GM10266 (cell line): ENCODE results near the gene KIF24.
"Not testable (repeated sequence)": the region's sequence is repeated elsewhere in the genome, so short reads cannot be mapped to it uniquely, and the experiment has no call there.

Experiments
- DNase-seq: peaks from one replicate; pipeline ENCODE4 v3.0.0; 2012; ENCODE audit errors: extremely low spot score
- TF ChIP-seq, protein P1 (sequence below): IDR thresholded peaks from 2 replicates; pipeline ENCODE4 v1.5.1; 2012; ENCODE audit warnings: mild to moderate bottlenecking, low read depth; ENCODE audit not compliant: control insufficient read depth, insufficient read depth; ENCODE audit errors: missing control alignments

The KIF24 gene

DNA sequence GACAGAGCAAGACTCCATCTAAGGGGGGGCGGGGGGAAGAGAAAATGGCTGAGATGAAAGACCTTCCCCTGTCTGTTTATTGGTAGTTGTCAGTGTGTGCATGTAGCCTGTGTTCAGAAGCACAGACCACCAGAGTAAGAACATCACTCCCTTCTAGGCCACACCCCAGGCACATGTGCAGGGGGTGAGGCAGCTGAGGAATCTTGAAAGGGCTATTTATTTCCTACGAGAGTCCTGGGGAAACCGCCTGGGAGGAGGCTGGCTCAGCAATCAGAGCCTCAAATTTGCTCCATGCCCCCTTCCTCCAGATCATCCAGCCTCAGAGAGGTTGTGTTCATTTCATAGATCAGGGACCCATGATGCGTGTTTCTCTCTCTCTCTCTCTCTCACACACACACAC, 40.6 kb upstream of the KIF24 start:
- TF ChIP-seq, protein P1, sequence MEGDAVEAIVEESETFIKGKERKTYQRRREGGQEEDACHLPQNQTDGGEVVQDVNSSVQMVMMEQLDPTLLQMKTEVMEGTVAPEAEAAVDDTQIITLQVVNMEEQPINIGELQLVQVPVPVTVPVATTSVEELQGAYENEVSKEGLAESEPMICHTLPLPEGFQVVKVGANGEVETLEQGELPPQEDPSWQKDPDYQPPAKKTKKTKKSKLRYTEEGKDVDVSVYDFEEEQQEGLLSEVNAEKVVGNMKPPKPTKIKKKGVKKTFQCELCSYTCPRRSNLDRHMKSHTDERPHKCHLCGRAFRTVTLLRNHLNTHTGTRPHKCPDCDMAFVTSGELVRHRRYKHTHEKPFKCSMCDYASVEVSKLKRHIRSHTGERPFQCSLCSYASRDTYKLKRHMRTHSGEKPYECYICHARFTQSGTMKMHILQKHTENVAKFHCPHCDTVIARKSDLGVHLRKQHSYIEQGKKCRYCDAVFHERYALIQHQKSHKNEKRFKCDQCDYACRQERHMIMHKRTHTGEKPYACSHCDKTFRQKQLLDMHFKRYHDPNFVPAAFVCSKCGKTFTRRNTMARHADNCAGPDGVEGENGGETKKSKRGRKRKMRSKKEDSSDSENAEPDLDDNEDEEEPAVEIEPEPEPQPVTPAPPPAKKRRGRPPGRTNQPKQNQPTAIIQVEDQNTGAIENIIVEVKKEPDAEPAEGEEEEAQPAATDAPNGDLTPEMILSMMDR, result no peak
- DNase-seq, result no peak

DNA sequence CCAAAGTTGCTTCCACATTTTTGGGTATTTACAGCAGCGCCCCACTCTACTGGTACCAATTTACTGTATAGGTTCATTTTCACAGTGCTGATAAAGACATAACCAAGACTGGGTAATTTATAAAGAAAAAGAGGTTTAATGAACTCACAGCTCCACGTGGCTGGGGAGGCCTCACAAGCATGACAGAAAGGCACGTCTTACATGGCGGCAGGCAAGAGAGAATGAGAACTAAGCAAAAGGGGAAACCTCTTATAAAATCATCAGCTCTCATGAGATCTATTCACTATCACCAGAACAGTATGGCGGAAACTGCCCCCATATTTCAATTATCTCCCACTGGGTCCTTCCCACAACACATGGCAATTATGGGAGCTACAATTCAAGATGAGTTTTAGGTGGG, 39.7 kb upstream of the KIF24 start:
- DNase-seq, result not testable (repeated sequence)

DNA sequence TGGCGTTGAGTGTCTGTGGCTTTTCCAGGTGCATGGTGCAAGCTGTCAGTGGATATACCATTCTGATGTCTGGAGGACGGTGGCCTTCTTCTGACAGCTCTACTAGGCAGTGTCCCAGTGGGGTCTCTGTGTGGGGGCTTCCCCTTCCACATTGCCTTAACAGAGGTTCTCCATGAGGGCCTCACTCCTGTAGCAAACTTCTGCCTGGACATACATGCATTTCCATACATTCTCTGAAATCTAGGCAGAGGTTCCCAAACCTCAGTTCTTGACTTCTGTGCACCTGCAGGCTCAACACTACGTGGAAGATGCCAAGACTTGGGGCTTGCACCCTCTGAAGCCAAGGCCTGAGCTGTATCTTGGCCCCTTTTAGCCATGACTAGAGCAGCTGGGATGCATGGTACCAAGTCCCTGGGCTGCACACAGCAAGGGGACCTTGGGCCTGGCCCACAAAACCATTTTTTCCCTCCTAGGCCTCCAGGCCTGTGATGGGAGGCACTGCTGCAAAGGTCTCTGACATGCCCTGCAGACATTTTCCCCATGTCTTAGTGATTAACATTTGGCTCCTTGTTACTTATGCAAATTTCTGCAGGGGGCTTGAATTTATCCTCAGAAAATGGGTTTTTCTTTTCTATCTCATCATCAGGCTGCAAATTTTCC, 38.8 kb upstream of the KIF24 start:
- DNase-seq, result not testable (repeated sequence)

DNA sequence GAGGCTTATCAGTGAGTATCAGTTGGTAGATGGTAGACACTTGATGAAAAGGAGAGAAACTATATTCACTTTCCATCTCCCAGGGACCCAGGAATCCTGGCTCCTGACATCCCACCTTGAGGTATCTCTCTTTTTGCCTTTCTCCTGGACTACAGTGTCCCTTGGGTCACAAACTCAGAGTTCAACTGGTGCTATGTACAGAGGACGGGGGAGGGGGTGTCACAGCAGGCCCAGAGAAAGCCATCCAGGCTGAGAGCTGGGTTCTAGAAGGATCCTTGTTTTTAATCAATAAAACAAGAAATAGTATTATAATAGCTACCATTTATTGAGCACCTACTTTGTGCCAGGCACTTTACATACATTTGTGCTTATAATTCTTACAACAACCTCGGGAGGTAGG, 37.3 kb upstream of the KIF24 start:
- TF ChIP-seq, protein P1, result no peak
- DNase-seq, result no peak

DNA sequence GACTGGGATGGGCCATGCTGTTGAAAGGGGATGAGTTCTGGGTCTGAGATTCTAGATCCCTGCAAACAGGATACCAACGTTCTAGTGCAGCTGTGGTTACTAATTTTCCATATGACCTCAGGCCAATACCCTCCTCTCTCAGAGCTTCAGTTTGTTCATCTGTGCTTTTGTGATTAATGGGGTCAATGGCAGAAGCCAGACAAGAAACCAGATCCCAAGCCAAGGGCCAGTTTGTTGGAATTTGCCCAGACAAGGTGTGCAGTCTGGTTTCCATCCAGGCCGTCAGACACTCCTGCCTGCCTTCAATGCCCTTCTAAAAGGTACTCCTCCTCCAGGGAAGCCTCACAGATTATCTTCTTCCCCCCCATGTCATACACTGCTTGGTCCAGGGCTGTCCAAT, 36.2 kb upstream of the KIF24 start:
- TF ChIP-seq, protein P1, result no peak
- DNase-seq, result no peak

DNA sequence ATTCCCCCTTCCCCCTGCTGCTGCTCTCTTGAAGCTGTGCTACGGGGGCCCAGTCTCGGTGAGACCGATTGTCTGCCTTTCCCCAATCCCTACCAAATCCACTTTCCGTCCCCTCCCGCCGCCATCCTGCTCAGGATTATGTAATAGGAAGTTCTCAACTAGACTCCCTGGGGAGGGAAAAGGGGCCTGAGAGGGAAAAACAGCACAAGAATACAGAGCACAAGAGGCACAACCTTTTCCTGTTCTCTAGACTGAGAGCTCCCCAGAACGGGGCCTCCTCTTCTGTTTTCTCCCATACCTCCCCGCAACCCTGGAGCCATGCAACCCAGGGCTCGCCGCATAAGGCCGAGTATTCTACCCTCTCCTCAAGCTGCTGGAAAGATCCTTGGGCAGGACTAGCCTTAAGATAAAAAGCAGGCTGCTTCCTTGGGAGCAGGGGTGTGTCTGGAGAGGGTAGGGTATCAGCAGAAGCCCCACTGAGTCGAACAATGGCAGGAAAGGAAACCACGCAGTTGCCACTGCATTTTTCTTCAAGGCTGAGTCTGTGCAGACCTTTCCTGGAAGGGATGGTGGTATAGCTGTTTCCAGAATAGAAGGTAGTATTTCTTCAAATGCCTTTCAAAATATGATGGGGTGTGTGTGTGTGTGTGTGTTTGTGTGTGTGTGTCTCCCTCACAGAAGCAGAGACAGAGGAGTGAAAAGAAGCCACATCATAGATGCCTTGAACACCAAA, 34.7 kb upstream of the KIF24 start:
- DNase-seq, result no peak
- TF ChIP-seq, protein P1, result no peak

DNA sequence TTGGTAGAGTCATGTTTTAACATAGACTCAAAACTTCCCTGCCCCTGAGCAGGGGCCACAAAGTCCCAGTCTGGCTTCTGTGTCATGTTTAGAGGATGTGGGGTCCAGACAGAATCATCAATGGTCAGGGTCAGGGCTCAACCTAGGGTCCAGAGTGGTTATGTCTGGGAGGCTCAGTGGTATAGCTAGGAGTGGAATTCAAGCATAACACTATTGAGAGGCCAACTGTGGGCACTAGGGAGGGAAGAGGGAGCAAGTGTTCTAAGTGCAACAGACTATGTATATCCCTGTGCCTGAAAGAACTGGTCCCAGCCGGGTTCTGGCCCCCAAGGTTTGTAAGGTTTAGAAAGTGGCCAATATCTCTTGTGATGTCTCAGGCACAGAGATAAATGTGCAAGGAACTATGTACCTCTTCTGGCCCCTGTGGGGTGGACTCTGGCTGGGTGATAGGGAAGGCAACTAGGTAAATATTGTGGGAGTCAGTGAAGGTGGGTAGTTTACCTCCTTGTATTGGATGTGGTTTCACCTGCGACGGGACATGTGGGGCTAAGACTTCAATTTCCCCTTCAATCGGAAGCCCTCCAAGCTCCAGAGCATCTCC, 33.6 kb upstream of the KIF24 start:
- TF ChIP-seq, protein P1, result no peak

DNA sequence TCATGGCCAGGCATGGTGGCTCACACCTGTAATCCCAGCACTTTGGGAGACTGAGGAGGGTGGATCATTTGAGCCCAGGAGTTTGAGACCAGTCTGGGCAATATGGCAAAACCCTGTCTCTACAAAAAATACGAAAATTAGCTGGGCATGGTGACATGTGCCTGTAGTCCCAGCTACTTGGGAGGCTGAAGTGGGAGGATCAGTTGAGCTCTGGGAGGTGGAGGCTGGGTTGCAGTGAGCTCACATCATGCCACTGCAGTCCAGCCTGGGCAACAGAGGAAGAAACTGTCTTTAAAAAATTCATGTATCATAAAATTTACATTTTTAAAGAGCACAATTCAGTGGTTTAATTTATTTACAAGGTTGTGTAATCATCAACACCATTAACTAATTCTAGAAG, 23.9 kb upstream of the KIF24 start:
- DNase-seq, result not testable (repeated sequence)

More for the DNA sequence above, 33.6 kb upstream of the KIF24 start:
- no peak for DNase-seq

DNA sequence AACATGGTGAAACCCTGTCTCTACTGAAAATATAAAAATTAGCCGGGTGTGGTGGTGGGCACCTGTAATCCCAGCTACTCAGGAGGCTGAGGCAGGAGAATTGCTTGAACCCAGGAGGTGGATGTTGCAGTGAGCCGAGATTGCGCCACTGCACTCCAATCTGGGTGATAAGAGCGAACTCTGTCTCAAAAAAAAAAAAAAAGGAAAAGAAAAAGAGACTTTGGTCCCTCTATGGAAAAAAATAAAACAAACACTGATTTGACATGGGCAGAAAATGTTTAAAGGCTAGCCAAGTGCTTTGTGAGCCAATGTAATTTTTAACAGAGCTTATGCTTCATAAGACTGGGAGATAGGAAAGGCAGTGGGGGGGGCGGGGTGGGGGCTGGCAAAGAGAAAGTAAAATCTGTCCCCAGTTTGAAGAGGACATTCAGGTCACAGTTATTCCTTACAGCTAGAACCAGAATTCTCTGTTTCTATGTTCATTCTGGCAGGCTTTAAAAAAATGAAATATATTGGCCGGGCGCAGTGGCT, 23.1 kb upstream of the KIF24 start:
- not testable (repeated sequence) for DNase-seq
